NCI-H1105 (cell line): Measurements from ENCODE around the gene NUTM2D.
"Not testable (repeated sequence)": the region's sequence is repeated elsewhere in the genome, so short reads cannot be mapped to it uniquely, and the experiment has no call there.

Source experiments
- DNase-seq: peaks from one replicate; lab custom pipeline; 2025; lab: John Stamatoyannopoulos, UW

Gene NUTM2D

DNA sequence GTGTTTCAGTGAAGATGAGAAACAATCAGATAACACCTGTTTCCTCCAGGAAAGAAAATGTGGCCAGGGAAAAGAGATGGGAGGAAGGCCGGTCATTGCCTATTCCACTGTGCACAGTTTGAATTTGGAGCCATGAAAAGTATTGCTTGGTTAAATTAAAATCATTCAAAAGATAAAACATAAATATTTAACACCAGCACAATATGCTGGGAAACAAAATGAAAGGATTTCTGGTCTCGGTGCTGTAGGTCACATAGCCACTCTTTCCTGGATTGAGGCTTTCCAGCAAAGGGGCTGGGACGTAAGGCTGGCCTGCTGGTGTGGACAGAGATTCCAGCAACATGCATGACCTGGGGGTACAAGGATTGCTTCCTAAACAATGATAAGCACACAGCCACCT, at the start of gene NUTM2D:
Gene NUTM2D (plus strand): TSS at position 301 of the 400 bp plus-strand sequence. CDS start 522 bp downstream, outside the sequence.
- not testable (repeated sequence) for DNase-seq

- not testable (repeated sequence) for DNase-seq
Observed at GRCh38 chr10:87308702-87309101, 48.8 kb upstream of the NUTM2D start.

DNA sequence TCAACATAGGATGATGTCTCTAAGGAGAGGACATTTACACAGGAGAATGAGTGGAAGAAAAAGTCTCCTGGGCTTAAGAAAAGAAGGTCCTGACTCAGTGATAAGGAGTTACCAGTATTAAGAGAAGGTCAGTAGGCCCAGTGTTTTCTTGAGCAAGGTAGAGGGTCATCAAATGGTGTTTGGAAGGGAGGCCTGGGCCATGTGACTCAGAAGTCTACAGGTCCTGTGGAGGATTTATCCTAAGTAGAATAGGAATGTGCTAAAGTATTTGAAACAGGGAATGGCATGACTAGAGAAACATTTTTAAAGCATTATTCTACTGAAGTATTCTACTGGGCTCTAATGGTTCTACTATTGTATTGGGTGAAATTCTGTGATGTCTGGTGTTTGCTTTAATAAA, 47.9 kb upstream of the NUTM2D start:
- not testable (repeated sequence) for DNase-seq

DNA sequence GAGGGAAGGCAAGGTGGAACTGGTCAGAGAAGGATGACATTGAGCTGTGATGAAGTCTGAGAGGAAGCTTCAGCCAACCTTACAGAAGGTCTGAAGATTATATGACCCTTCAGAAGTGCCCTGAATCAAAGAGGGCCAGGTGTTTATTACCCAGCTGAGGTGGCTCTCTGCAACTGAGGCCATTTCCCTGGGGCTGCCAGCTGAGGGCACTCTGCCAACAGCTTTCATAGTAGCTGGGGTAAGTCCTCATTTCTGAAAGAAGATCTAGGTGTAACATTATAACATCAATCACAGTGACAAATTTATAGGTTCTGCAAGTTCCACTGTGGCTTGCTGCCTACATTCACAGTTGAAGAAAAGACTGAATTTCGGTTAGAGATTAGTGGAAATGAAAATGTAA, 46.0 kb upstream of the NUTM2D start:
- not testable (repeated sequence) for DNase-seq

GRCh38 chr10:87313649-87314359, 43.7 kb upstream of the NUTM2D start:
- DNase-seq, result not testable (repeated sequence)

DNA sequence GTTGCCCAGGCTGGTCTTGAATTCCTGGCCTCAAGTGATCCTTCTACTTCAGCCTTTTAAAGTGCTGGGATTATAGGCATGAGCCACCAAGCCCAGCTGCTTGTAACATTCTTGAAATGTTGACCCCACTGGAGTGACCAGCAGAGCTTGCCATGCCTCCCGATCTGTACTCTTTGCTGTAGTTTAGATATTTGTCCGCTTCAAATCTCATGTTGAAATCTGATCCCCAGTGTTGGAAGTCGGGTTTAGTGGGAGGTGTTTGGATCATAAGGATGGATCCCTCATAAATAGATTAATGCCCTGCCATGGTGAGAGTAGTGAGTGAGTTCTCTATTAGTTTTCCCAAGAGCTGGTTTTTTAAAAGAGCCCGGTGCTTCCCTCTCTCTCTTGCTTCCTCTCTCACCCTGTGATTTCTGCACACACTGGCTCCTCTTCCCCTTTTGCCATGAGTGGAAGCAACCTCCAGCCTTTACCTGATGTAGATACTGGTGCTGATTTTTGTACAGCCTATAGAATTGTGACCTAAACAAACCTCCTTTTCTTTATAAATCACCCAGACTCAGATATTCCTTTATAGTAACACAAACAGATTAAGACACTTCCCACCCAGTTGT, 43.1 kb upstream of the NUTM2D start:
- not testable (repeated sequence) for DNase-seq

DNA sequence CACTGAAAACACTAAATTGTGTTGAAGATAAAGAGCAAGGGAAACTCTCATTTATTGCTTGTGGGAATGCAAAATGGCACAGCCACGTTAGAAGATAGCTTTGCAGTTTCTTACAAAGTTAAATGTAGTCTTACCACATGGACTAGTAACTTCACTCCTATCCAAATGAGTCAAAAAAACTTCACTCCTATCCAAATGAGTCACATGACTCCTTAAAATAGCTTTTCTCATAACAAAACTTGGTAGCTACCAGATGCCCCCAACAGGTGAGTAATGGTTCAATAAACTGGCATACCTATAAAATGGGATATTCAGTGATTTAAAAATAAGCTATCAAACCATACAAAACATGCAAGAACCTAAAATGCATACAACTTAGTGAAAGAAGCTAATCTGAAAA, 36.0 kb upstream of the NUTM2D start:
- DNase-seq, result not testable (repeated sequence)

DNA sequence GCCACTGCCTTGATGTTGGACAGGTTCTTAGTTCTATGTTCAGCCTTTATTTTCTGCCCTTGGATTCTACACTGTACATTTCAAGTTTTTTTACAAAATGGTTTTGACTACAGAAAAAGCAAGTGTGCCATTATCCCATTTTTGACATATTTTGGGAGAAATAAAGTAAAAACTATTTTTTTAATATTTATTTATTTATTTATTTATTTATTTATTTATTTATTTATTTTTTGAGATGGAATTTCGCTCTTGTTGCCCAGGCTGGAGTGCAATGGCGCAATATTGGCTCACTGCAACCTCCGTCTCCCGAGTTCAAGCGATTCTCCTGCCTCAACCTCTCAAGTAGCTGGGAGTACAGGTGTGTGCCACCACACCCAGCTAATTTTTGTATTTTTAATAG, 33.0 kb upstream of the NUTM2D start:
- not testable (repeated sequence) for DNase-seq

- not testable (repeated sequence) for DNase-seq
Observed at GRCh38 chr10:87327958-87328357, 29.6 kb upstream of the NUTM2D start.

GRCh38 chr10:87329131-87329530, 28.4 kb upstream of the NUTM2D start:
- DNase-seq, result not testable (repeated sequence)

DNA sequence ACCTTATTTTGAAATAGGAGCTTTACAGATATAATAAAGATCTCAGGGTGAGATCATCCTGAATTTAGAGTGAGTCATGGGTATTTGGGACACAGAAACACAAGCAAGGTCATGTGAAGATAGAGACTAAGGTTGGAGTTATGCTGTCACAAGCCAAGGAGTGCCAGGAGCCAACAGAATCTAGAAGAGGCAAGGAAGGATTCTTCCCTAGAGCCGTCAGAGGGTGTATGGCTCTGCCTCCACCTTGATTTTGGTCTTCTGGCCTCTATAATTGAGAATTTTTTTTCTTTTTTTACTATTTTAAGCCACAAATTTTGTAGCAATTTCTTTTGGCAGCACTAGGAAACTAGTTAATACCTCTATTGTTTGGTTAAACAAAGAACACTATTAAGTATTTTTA, 24.9 kb upstream of the NUTM2D start:
- DNase-seq, result not testable (repeated sequence)

DNA sequence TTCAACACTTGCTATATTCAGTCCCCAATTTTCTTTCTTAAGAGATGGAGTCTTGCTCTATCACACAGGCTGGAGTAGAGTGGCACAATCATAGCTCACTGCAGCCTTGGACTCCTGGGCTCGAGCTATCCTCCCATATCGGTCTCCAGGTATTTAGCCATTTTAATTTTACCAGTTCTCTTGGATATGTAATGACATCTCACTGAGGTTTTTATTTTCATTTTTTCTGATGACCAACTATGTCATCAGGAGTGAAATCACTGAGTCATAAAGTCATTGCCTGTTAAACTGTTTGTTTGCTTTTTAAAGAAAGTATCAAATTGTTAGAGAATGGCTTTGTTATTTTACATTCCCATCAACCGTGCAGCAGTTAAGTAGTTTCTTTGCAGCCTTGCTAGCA, 17.1 kb upstream of the NUTM2D start:
- DNase-seq, result not testable (repeated sequence)

GRCh38 chr10:87341546-87342142, 15.9 kb upstream of the NUTM2D start:
- DNase-seq, result not testable (repeated sequence)

DNA sequence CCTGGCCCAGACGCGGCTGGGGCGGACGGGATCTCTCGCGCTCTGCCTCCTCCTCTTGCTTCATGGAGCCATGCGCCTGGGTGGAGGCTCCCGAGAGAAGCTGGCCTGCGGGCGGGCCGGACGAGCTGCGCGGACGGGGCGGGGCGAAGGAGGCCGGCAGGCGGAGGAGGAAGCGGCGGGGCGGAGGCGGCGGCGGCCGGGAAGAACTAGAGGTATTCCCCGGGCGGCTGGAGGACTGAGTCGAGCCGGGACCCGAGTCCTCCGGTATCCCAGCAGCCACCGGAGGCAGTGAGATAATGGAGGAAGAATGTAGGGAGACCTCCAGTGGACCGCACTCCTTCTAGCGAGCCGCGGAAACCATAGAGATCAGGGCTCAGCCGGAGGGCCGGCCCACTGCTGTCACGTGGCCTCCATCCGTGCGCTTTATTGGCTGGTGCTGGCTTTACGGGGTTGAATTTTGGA, 15.3 kb upstream of the NUTM2D start:
- peak; percentile 63 for DNase-seq

DNA sequence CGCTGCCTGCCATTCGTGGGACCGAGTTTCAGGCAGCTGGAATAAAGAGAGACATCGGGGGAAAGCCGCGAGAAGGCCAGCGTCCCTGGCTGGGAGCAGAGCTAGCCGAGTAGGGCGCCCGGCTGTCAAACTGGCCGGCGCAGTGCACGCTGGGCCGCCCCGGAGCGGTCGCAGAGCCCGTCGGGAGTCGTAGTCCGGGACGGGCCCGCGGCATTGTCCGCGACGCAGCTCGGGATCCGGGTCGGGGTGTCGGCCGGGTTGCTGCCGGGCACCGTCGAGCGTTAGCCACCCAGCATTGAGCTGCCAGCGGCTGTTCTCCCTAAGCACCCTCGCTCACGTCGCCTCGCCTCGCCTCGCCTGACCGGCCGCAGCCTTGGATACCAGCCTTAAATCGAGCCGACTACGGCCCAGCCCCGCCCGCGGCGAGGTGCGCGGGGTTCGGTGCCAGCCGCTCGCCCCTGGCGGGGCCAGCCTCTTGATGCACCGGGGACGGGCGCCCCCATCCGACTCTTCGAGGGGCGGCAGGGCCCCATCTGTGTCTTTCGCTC, 14.8 kb upstream of the NUTM2D start:
- DNase-seq, result peak; percentile 46

DNA sequence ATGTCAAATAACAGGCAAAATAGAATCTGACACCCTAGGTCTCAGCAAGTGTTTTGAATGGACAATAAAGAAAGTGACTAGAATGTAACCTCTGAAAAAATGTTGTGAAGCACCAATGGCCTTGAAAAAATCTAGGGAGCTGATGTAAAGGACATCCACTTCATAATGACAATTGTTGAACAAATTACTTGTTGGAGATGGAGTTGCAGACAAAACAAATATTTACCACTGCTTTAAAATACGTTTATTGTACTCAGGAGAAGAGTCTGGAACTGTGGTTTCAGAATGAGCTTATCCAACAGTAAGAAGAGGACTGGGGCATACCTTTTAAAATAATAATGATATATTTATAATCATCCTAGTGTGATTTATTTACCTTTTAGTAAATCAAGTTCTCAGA, 11.8 kb upstream of the NUTM2D start:
- DNase-seq, result not testable (repeated sequence)

DNA sequence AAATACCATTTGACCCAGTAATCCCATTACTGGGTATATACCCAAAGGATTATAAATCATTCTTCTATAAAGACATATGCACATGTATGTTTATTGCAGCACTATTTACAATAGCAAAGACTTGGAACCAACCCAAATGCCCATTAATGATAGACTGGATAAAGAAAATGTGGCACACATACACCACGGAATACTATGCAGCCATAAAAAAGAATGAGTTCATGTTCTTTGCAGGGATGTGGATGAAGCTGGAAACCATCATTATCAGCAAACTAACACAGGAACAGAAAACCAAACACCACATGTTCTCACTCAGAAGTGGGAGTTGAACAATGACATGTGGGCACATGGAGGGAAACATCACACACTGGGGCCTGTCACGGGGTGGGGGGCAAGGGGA, 7.4 kb upstream of the NUTM2D start:
- DNase-seq, result not testable (repeated sequence)

DNA sequence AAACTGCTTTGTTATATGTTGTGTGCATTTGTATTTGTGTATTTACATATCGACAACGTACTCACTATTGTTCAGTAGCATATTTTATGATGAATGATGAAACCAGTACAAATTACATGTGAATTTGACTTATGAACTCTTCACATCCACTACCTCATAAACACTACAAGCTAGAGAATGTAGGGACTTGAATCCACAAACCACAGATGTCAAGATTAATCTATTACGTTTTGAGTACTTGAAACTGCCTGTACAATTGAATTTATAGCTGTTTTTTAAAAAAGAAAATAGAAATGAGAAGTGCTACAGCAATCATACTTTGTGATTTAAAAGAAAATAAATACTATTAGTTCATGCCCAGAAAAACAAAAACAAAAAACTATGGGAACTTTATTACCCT, 4.7 kb upstream of the NUTM2D start:
- not testable (repeated sequence) for DNase-seq

DNA sequence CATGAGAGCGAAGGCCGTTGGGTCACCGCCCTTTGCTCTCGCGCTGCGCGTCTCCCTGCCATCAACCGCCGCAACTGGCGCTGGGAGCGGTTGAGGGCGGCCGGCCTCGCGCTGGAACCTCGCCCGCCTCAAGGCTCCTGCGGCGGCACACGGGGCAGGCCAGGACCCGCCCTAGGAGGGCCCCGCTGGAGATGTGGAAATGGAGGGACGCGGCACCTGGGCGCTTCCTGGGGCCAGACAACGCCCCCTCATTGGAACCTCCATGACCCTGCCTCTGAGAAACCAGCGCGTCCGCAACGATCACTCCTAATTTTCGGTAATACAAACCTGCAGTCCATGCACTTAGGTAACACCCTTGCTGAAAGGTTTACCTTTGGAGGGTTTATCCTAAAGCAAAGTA, 2.4 kb upstream of the NUTM2D start:
- not testable (repeated sequence) for DNase-seq

DNA sequence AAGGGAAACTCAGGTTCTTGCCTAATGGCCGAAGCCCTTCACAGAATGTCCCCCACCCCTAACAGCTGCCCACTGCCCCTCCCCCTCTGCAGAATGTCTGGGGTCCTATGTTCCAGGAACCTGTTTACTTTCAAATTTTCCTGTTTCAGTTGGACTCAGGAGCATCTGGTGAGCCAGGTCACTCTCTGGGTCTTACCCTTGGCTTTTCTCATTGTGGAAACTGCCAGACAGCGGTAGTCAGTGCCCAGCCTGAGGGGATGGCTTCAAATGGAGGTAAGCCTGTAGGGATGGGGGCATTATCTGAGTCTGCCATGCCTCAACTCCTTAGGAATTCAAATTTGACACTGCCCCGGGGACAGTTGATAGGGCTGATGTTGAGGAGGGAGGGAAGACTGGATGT, 615 bp downstream of the NUTM2D start:
- DNase-seq, result not testable (repeated sequence)

DNA sequence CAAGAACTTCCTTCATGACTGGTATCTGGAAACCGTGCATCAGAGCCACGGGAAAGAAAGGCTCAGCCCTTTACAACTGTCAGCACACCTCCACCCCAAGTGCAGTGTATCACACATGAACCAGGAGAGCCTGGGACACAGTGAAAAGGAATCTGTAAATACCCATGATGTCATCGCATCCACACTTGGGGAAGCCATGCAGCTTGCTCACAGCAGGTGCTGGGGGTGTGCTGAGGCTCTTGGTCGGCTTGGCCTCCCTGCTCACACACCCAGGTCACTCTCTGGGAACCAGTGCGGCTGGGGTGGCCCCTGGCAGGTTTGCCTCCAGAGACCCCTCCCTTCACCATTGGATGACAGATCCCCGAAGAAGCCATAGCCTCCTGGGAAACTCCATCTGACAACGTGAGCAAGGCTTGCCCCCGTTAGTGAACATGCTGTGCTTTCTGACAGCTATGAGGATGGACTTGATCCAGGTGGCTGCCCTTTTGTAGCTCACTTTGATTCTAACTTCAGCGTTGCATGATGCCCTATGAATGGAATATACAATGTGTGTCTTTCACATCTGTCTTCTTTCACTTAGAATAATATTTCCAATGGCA, 12.1 kb downstream of the NUTM2D start:
- DNase-seq, result not testable (repeated sequence)

DNA sequence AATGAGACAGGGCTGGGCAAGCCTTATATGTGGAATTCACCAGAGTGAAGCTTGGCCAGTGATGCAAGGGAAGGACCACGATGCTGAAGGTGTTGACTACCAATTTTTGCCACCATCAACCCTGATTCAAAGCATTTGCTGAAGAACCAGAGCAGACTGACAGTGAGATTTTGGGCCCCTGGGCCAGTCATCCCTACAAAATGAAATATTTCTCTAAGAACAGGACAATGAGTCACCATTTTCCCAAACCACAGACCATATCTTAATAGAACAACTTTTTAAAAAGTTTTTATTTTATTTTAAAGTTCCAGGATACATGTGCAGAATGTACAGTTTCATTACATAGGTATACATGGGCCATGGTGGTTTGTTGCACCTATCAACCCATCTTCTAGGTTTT, 16.5 kb downstream of the NUTM2D start:
- DNase-seq, result not testable (repeated sequence)
